CD4-positive, alpha-beta T cell treated with Interleukin-21 for 1 hour (primary cell): ENCODE results near the gene DDIT4L.
"Not testable (repeated sequence)": the region's sequence is repeated elsewhere in the genome, so short reads cannot be mapped to it uniquely, and the experiment has no call there.

ENCODE experiments used
- DNase-seq: peaks from one replicate; pipeline ENCODE4 v3.0.0-alpha.2; 2020

Gene DDIT4L, protein sequence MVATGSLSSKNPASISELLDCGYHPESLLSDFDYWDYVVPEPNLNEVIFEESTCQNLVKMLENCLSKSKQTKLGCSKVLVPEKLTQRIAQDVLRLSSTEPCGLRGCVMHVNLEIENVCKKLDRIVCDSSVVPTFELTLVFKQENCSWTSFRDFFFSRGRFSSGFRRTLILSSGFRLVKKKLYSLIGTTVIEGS

GRCh38 chr4:100189820-100190642 lies at the start of gene DDIT4L:
Gene DDIT4L (minus strand): TSS chr4:100190468. CDS start chr4:100189983, 485 bp downstream.
- DNase-seq: no peak

- no peak for DNase-seq
Observed at GRCh38 chr4:100240008-100240407, 49.7 kb upstream of the DDIT4L start.

DNA sequence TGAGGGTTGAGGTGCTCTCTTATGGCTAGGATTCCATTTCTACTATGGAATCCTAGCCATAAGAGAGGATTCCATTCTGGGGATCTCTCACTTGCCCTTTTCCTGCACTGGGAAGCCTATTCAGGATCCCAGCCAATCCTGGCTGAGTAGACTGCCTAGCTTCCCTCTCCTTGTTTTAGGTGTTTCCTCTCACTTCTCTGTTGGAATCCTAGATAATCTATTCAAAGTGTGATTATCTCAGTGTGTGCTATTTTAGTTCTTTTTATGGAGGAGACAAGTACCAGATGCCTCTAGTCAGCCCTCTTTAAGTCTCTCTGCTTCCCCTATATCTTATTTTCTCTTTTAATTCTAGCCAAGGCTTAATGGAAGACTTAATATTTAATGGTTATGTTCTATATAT lies 34.5 kb upstream of the DDIT4L start:
- no peak for DNase-seq

- no peak for DNase-seq
Observed at GRCh38 chr4:100224160-100224559, 33.9 kb upstream of the DDIT4L start.

- DNase-seq: no peak
Observed at GRCh38 chr4:100208964-100209363, 18.7 kb upstream of the DDIT4L start.

- no peak for DNase-seq
Observed at GRCh38 chr4:100208459-100208858, 18.2 kb upstream of the DDIT4L start.

DNA sequence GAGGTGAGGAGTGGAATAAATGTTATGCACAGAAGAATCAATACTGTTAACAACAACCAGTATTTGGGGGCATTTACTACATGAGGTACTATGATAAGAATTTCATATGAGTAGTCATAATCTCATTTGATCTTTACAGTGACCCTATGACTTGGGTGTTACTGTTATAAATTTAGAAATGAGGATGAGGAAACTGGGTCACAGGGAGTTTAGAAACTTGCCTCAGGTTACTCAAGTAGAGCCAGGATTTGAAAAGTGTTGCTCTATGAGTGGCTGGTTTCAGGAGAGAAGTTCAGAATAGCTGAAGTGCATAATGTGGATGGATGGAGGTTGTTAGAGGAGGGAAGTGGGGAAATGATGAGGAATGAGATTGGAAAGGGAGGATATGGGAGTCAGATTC lies 16.6 kb upstream of the DDIT4L start:
- no peak for DNase-seq

DNA sequence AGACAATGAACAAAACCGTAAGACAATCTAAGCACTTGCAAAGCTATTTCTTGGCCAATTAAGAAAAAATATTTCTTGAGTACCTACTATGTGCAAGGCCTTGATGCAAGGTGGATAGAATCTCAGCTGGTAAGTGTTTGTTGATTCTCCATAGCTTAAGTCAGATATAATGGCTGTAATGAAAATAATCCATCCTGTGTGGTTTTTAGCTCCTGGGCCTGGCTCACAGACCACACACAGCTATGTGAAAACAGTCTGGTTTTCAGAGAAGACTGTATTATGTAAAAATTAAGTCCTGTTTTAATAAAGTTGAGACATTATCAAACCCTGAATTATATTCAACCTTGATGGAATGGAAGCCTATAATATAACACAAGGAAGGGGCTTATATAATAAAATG lies 7.8 kb upstream of the DDIT4L start:
- DNase-seq: no peak

DNA sequence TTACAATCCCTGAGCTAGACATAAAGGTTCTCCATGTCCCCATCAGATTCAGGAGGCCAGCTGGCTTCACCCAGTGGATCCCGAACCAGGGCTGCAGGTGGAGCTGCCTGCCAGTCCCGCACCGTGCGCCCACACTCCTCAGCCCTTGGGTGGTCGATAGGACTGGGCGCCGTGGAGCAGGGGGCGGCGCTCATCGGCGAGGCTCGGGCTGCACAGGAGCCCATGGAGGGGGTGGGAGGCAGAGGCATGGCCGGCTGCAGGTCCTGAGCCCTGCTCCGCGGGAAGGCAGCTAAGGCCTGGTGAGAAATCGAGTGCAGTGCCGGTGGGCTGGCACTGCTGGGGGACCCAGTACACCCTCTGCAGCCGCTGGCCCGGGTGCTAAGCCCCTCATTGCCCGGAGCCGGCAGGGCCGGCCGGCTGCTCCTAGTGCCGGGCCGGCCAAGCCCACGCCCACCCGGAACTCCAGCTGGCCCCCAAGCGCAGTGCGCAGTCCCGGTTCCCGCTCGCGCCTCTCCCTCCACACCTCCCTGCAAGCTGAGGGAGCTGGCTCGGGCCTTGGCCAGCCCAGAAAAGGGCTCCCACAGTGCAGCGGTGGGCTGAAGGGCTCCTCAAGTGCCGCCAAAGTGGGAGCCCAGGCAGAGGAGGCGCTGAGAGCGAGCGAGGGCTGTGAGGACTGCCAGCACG lies 6.3 kb upstream of the DDIT4L start:
- not testable (repeated sequence) for DNase-seq

DNA sequence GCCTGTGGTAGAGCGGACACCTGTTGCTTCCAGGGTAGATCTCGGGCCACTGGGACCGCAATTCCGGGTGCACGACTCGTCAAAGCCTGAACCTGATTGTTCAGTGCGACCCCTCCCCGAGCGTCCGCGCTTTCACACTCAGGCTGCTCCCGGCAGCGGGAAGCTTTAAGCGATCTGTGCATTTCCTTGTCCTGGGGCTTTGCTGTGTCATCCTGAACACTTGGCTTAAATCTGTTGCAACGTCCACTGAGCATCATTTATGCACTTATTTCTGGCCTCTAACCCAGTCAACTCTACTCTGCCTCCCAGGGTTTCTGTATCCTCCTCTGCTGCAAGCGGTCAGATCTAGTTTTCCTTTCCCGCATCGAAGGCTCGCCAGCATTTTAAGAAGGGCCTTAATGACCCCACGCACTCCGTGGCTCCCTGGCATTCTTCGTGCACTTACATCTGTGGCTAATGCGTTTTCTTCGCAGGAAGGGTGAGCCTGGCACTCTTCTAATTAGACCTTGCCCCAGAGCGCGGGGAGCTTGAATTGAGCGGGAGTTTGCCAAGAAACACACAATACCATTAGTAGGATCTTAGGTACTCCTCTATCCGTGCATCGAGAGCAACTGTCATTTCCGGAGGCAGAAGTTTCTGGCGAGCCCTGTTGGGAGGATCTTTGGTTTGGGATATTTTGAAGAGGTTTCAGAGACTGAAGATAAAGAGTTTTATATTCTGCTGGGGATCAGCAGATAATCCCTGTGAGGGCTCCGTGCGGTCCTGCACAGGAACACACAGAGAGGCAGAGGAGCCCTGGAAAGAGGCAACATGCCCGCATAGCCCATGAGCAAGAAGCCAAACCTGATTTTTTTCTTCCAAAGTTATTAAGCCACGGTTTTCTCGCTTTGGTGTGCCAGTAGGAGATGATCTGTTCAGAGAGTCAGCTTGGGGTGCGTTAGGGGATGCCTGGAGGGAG lies 654 bp upstream of the DDIT4L start:
- no peak for DNase-seq

- DNase-seq: no peak
Observed at GRCh38 chr4:100188829-100189228, 1.4 kb downstream of the DDIT4L start.

- DNase-seq: no peak
Observed at GRCh38 chr4:100187781-100188180, 2.5 kb downstream of the DDIT4L start.

DNA sequence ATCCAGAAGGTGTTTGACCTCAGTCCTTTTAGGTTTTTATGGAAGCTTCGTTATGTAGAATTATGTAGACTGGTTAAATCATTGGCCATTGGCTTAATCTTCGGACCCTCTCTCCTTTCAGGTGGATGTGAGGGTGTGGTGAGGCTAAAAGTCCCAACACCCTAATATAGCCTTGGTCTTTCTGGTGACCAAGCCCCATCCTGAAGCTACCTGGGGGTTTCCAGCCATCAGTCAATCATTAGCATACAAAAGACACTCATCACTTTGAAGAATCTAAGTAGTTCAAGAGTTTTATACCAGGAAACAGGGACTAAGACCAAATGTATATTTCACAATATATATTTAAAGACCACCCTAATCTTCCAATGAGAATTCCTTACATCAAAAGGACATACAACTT lies 5.5 kb downstream of the DDIT4L start:
- DNase-seq: no peak

- no peak for DNase-seq
Observed at GRCh38 chr4:100177855-100178254, 12.4 kb downstream of the DDIT4L start.

DNA sequence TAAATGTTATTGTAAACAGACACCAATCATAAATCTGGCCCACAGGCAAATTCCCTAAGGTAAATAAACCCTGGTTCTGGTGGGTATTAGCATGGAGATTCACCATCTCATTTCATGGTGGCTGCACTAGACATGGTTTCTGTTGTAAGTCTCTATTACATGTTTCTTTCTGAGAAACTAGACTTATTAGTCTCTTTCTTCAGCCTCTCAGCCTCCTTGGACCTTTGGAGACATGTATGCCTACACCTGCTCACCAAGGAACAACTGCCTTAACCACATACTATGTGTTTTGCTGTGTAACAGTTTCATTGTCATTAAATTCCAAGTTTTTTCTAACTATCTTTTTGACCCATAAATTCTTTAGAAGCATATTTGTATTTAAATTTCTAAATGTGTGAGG lies 13.1 kb downstream of the DDIT4L start:
- DNase-seq: no peak

GRCh38 chr4:100175858-100176257 lies 14.4 kb downstream of the DDIT4L start:
- DNase-seq: no peak

DNA sequence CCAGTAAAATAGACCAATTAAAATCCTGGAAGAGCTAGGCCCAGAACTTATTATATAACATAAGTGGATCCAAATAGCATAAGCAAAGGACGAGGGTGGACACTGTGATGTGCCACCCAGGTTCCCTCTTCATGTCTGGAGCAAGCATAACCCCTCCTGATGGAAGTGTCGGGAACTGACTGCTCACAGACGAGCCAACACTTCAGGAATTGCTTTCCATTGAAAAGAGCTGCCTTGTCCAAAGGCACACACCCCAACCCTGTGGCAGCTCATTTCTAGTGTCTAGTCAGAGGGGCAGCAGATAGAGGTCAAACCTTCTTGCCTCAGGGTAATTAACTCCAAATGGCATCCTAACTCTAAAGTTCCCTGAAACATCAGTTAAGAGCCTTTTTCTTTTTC lies 15.3 kb downstream of the DDIT4L start:
- DNase-seq: no peak

GRCh38 chr4:100170986-100171385 lies 19.3 kb downstream of the DDIT4L start:
- DNase-seq: no peak

DNA sequence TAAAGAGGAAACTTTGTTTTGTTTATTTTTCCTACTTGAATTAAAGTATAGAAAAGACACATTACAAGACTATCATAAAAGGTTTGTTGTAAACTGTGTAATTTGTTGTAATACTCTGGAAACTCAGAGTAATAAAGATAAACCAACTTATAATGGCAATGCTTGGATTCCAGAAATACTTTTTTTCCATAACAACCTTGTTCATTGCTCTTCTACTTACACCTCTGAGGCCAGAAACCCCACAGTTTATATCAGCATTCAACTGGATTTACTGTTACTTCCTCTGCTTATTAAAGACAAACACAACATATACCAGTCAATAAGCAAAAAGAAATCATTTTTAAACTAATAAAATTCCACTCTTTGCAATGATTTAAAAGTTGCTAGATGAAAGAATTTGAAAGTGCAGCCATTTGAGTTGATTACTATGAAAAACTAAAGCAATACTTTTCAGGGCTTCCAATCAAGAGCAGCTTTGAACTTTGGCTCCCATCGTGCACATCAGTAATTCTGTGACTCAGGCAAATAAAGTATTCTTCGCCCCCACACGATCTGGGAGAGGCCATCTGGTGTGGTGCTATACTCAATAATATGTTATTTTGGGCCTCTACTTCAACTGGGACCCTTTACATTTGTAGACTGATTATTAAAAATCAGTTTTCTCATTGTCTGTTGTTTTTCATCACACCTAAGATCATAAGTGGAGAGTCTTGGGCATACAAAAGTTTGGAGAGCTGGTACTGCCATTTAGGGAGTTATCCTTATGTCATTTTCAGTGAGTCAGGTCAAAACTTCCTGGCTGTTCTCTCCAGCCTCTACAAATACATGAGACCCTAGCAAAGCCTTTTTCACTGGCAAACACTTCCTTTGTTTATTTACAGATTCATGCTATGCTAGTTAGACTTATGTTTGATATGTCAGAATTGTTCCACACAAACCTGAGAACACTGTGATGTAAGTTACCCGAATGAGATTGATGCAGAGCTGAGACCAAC lies 20.5 kb downstream of the DDIT4L start:
- no peak for DNase-seq

DNA sequence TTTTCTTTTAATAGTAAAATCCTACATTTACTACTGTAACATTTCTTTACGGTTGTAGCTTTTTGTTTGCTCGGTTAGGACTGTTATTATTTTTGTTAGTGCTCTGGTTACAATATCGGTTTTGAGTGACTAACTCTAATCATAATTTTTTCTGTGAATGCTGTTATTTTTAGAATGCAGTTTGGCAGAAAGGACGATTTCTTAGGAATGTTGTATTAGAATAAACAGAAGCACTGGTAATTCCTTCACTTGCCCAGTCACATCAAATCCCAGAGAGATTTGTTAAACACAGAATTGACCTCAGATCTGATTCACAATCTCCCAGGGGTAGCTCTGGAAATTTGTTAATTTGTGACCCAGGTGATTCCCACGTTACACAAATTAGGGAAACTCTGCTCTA lies 21.7 kb downstream of the DDIT4L start:
- no peak for DNase-seq

GRCh38 chr4:100166297-100167039 lies 23.8 kb downstream of the DDIT4L start:
- DNase-seq: no peak
